ENCODE results near the gene RGS5. TPM values are rescaled to one million over a fixed set of nuclear protein-coding genes. Genes with fewer than 3 reads are reported as not detected.
"Not testable (repeated sequence)": the region's sequence is repeated elsewhere in the genome, so short reads cannot be mapped to it uniquely, and the experiment has no call there.

Gene RGS5
- total RNA-seq: 100 to 1,000 TPM in 8 of 9 donors, 10 to 100 TPM in 1; 82.9 to 472 (median 153) TPM
- polyA plus RNA-seq: 100 to 1,000 TPM in 2 of 3 donors, 10 to 100 TPM in 1; 56.5 to 660 (median 214) TPM
- long read RNA-seq, donor 1, full-length matches to known transcripts: 2 of 2 reads
- long read RNA-seq, donor 1, partial matches to known transcripts: 0 of 2 reads
- long read RNA-seq, donor 1, other reads (novel, unspliced or antisense): 0 of 2 reads
- long read RNA-seq, donor 2: 0 reads
- long read RNA-seq, donor 3, full-length matches to known transcripts: 34 of 34 reads
- long read RNA-seq, donor 3, partial matches to known transcripts: 0 of 34 reads
- long read RNA-seq, donor 3, other reads (novel, unspliced or antisense): 0 of 34 reads
- long read RNA-seq, donor 4, full-length matches to known transcripts: 104 of 111 reads
- long read RNA-seq, donor 4, partial matches to known transcripts: 0 of 111 reads
- long read RNA-seq, donor 4, other reads (novel, unspliced or antisense): 7 of 111 reads
- long read RNA-seq, donor 5, full-length matches to known transcripts: 49 of 52 reads
- long read RNA-seq, donor 5, partial matches to known transcripts: 0 of 52 reads
- long read RNA-seq, donor 5, other reads (novel, unspliced or antisense): 3 of 52 reads
- long read RNA-seq, donor 6, full-length matches to known transcripts: 433 of 483 reads
- long read RNA-seq, donor 6, partial matches to known transcripts: 3 of 483 reads
- long read RNA-seq, donor 6, other reads (novel, unspliced or antisense): 47 of 483 reads
- long read RNA-seq, donor 7, full-length matches to known transcripts: 6 of 6 reads
- long read RNA-seq, donor 7, partial matches to known transcripts: 0 of 6 reads
- long read RNA-seq, donor 7, other reads (novel, unspliced or antisense): 0 of 6 reads
- long read RNA-seq, donor 8, full-length matches to known transcripts: 16 of 16 reads
- long read RNA-seq, donor 8, partial matches to known transcripts: 0 of 16 reads
- long read RNA-seq, donor 8, other reads (novel, unspliced or antisense): 0 of 16 reads
- long read RNA-seq, donor 9, full-length matches to known transcripts: 3 of 3 reads
- long read RNA-seq, donor 9, partial matches to known transcripts: 0 of 3 reads
- long read RNA-seq, donor 9, other reads (novel, unspliced or antisense): 0 of 3 reads
- long read RNA-seq, donor 10, full-length matches to known transcripts: 24 of 24 reads
- long read RNA-seq, donor 10, partial matches to known transcripts: 0 of 24 reads
- long read RNA-seq, donor 10, other reads (novel, unspliced or antisense): 0 of 24 reads

- WGBS, 4 donors: 62 to 73% (median 71%) methylated on average over 4 of the region's 4 CpGs
- intact Hi-C loops (cut with DNase I): loop anchor here in 1 of 2 donors (10.0 kb wide), 1 partner anchor 72 kb away; no protein-coding TSS in a partner anchor
- Histone ChIP-seq H3K4me1 (replicated peaks in 1 of 2) (no peaks in the 10 kb centered on the region), H3K9me3 (replicated peaks in 1 of 3) (no peaks in the 10 kb centered on the region), H3K36me3 (replicated peaks in 1 of 2) (no peaks in the 10 kb centered on the region), H3K4me3 (peak within 1 kb of the TSS in 1 of 4 donors; percentile 3), H3K27me3 (no peaks in the 10 kb centered on the region), H3K27ac (peak within 1 kb of the TSS in 1 of 5 donors; percentile 19)
- TF ChIP-seq POLR2A (IDR thresholded peaks at IDR 0.05): peak; percentile 7 to 62
- no peak for TF ChIP-seq CTCF (IDR thresholded peaks at IDR 0.05)
- peak in 1 of 7 donors; percentile 78 for DNase-seq
Observed at GRCh38 chr1:163202833-163203451, at the start of gene RGS5. RGS5 (minus strand) TSS chr1:163202916; CDS start chr1:163202835, 81 bp downstream.

- no peaks in the 10 kb centered on the region for H3K4me1 ChIP-seq (replicated peaks in 1 of 2)
- no peaks in the 10 kb centered on the region for H3K36me3 ChIP-seq (replicated peaks in 1 of 2)
- H3K9me3 ChIP-seq (replicated peaks in 1 of 3): no peaks in the 10 kb centered on the region
- TF ChIP-seq CTCF (IDR thresholded peaks at IDR 0.05) (no peak), POLR2A (IDR thresholded peaks at IDR 0.05) (no peak)
- WGBS, 4 donors: 68 to 85% (median 82%) methylated on average over 2 of the region's 2 CpGs
- intact Hi-C loops (cut with DNase I): no loop called here
- no peaks in the 10 kb centered on the region for H3K27me3 ChIP-seq
- DNase-seq: no peak
- no peak overlapping the region for H3K27ac ChIP-seq
- H3K4me3 ChIP-seq: no peak overlapping the region
Observed at GRCh38 chr1:163250382-163250974, 47.8 kb upstream of the RGS5 start.

- no peaks in the 10 kb centered on the region for H3K4me1 ChIP-seq (replicated peaks in 1 of 2)
- no peak overlapping the region for H3K27ac ChIP-seq
- no peak for TF ChIP-seq POLR2A (IDR thresholded peaks at IDR 0.05)
- no peak for TF ChIP-seq CTCF (IDR thresholded peaks at IDR 0.05)
- H3K27me3 ChIP-seq: no peaks in the 10 kb centered on the region
- peak in 1 of 7 donors; percentile 74 for DNase-seq
- no peak overlapping the region for H3K4me3 ChIP-seq
- intact Hi-C loops (cut with DNase I): no loop called here
- no peaks in the 10 kb centered on the region for H3K9me3 ChIP-seq (replicated peaks in 1 of 3)
- no peaks in the 10 kb centered on the region for H3K36me3 ChIP-seq (replicated peaks in 1 of 2)
Observed at GRCh38 chr1:163248064-163248463, 45.3 kb upstream of the RGS5 start.

GRCh38 chr1:163244648-163245047 is 41.9 kb upstream of the RGS5 start:
- H3K36me3 ChIP-seq (replicated peaks in 1 of 2); intact Hi-C loops (cut with DNase I); H3K27me3 ChIP-seq; H3K27ac ChIP-seq; H3K4me1 ChIP-seq (replicated peaks in 1 of 2); H3K9me3 ChIP-seq (replicated peaks in 1 of 3); DNase-seq; H3K4me3 ChIP-seq: not testable (repeated sequence)
- 96 to 100% (median 97%) methylated on average over 1 of the region's 1 CpG for WGBS, 4 donors
